HG03520 (cell line): ENCODE data around the gene NXN.

Experiments used
- ATAC-seq: cut with Tn5 transposase; IDR thresholded peaks from one replicate; pipeline ENCODE4 v1.9.1; 2021; ENCODE audit warnings: mild to moderate bottlenecking, moderate library complexity; ENCODE audit not compliant: unreplicated experiment

NXN gene

DNA sequence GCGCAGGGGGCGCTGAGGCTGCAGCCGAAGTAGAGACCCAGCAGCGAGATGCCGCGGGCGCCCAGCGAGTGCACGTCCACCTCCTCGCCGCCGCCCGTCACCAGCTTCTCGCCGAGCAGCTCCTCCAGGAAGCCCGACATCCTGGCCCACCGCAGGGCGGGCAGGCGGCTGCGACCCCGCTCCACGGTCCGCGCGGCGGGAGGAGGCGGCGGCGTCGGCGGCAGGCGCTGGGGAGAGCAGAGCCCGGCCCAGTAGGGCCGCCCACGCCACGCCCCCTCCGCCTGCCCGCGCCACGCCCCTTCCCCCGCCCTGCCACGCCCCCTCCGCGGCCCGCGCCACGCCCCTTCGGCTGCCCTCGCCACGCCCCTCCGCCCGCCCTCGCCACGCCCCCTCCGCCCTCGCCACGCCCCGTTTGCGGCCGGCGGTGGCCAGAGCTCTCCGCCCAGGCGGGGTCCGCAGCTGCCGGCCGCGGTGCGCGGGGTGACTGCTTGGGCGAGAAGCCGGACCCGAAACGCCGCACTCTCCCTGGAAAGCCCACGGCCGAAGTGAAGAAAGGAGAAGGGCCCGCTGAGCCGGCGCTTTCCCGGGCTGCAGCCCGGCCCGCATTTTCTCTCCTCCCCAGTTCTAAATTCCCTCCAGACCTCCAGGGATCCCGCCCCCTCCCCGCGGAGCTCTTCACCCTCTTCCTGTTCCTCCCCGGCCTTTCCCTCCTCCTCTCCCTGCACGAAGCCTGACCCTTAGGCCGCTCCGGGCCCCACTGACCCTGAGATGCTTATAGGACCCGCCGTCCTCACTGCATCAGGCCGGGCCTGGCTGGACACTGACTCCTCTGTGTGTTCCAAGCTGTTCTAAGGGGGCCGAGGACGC lies at the start of gene NXN:
NXN (minus strand) TSS at position 238 of the 867 bp plus-strand sequence.
- ATAC-seq, result peak; percentile 54

DNA sequence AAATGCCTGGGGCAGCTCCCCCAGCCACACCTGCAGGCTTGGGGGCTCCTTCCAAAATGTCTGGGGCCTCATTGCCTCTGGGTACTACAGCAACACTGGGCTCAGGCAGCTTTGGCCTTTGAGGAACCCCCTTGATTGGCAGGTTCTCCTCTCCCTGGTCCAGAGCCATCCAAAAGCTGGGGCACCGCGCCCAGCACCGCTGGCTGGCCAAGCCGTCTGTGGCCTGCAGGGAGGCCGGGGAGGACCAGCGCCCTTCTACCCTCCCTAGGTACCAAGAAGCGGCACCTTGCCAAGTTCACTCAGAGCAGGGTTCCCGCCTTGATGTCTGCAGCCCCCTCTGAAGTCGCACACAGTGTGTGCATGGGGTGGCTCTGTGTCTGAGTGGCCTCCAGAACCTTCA lies 47.5 kb upstream of the NXN start:
- ATAC-seq, result no peak

DNA sequence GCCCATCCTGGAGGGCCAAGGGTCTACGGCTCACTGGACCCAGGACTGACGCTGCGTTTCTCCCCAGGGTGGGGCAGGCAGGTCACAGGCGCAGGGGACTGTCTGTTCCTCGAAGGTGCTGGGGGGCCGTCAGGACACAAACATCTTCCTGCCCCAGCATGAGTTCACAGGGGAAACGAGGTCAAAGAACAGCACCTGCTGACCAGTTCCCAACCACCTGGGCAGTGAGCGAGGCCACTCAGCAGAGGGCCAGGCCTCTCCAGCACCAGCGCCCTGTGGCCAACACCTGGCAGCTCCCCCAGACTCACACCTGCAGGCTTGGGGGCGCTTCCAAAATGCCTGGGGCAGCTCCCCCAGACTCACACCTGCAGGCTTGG lies 47.0 kb upstream of the NXN start:
- no peak for ATAC-seq

DNA sequence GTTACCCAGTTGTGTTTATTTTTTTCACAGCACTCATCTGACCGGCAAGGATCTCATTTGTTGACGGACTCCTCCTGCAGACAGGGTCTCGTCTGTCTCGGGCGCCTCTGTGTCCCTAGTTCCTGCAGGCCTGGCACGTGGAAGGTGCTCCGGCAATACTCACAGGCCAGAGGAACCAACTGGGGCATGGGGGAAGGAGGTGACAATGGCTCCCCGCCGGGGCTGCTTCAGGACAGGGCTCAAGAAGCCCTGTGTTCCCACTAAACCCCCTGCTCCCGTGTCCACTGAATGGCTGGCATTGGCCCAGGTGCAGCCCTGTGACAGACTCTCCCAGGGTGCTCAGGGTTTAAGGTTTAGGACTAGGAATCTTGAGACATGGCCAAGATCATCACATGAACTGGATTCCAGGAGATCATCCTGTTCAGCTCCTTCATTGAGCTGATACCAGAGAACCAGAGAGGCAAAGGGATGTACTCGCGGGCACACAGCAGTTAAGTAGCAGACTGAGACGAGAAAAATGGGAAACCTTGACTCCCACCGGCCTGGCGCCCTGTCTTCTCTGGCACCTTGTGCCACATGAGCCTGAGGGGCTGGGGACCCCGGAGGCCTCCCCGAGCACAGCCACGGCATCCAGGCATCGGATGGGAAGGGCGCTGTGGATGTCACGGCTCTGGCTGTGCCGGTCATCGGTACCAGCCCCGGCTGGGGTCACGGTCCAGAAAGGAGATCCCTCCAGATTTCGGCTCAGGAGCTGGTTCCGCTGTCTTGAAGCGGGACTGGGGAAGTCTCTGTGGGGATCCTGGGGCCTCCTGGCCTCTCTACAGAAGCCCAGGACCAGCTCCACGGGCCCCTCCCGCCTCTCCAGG lies 46.4 kb upstream of the NXN start:
- ATAC-seq, result no peak

DNA sequence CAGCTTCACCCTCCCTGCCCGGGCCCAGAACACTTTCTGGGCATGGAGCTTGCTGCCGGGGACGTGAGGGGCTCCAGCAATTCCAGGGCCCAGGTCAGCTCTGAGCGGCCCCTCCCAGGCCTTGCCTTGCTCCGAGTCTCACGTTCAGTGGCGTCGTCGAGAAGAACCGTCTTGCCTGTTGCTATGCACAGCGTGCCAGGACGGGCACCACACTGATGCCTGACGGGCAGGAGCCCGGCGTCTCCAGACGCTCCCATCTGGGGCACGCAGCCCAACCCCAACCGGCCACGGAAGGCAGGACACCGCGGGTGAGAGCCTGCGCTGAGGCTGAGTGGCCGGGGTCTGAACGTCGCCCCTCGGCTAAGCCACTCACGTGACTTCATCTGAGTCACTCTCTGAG lies 44.5 kb upstream of the NXN start:
- no peak for ATAC-seq

DNA sequence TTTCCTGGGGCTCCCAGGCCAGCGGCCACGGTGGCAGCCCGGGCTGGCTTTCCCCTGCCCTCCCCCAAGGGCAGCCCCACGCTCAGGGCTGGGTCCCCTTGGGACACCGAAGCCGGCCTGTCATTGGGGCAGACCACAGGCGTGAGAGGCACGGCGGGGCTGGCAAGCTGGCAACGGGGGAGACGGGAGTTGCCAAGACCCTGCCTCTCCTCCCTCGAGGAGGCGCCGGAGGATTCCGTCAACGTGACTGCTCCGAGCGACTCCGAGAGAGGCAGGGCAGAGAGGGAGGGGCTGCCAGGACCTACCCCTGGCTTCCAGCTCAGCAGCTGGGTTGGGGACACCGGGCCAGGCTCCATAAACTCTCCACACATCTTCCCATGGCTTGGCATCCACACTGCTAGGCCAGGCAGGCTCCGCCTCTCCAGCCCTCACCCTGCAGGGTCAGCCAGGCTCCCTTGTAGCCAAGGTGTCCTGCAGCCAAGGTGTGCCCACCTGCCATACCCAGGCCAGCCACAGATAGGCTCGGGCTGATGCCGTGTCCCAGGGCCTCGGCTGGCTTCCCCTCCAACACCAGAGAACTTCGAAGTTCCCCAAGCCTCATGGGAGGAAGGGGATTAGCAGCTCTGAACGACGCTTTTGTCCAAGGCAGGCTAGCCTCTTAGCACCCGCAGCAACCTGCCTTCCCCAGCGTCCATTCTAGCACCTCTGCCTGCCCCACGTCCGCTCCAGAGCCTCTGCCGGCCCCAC lies 42.9 kb upstream of the NXN start:
- ATAC-seq, result no peak

DNA sequence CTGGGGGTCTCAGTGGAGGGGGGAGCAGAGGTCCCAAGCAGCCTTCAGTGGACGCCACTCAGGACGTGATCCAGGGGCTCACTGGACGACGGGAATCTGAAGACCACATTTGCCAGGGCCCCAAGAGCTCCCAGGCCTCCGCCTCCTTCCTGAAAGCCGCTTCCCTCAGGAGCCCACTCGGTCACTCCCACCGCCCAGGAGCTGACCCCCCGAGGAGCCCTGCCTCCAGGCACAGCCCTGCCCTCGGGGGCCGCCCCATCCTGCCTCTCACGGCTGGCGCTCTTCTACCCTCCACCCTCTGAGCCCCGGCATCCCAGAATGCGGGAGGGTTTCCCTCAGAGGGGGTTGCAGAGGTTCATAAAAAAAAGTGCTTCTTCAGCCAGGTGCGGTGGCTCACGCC lies 41.6 kb upstream of the NXN start:
- ATAC-seq, result no peak

DNA sequence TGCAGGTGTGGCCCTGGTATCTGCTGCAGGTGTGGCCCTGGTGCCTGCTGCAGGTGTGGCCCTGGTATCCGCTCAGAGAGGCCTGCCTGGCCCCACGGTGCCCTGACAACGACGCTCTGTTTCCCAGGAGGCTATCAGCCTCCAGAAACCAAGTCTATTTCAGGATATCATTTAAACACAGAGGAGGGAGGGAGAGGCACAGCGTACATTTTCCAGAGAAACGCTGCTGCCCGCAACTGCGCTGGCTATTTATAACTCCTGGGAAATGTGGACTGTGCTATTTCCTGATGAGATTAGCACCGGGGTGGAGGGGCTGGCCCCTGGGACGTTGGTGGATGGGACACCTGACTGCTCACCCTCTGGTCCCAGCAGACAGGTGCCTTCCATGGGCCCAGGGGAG lies 39.9 kb upstream of the NXN start:
- no peak for ATAC-seq

GRCh38 chr17:1018547-1018946 lies 39.0 kb upstream of the NXN start:
- no peak for ATAC-seq

DNA sequence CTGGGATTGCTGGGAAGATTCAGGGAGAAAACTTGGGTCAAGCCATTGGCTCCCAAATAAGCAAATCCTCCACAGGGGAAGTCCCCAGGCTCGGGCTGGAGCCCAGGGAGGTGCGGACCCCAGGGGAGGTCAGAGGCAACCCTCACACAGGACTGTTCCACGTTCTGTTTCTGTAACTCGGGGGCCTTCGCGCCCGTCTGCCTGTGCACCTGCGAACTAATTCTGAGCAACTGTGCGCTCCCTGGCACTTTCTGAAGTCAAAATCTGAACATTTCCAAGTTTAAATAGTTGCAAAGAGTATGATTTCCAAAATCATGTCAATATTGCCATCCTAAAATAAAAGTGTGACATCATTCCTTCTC lies 34.1 kb upstream of the NXN start:
- ATAC-seq, result no peak

DNA sequence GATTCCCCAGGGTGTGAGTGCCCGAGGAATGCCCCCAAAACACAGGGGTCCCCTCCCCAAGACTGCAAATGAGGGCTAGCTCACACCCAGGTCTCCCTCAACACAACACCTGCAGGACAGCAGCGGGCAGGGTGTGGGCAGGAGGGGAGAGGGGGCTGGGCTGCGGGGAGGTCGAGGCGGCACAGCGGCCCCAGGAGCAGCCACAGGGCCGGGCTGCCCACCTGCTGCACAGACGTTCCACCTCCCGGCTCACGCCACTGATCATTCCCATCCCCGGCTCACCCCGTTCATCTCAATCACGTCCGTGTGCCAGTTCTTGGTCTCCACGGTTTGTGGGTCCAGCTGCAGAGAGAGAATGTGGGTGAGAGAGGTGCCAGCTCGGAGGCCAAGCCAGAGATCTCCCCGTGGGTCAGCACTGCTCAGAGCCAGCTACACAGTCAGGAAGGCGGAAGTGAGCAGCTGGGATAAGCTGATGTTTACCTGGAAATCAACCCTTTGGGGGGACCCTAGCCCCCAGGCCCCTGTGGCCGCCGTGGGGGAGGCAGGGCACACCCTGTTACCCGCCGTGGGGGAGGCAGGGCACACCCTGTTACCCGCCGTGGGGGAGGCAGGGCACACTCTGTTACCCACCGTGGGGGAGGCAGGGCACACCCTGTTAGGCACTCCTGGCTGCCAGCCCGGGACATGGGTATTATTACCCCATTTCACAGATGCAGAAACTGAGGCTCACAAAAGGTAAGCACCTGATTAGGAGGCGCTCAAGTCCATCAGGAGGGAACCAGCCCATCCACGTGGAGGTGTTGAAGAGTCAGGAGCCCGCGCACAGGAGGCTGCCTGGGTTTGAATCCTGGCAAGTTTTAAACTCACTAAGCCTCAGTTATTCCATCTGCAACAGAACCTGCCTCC lies 33.5 kb upstream of the NXN start:
- ATAC-seq, result no peak

- no peak for ATAC-seq
Observed at GRCh38 chr17:1011760-1012735, 32.5 kb upstream of the NXN start.

DNA sequence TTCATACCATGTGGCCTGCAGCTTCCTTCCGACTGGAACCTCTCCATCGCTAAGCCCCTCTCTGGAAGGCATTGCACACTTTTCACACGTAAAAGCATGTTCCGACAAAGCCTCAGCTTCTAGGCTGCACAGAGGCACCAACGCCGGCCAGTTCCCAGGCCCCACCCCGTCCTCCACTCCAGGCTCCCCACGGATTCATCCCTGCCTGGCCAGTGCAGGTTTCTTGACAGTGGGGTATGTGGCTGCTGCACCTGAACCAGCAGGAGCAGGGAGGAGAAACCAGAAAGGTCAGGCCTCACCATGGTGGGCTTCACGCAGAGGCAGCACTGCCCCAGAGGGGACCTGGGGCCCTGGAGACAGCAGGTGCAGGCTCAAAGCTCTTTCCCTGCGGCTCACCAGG lies 31.6 kb upstream of the NXN start:
- ATAC-seq, result no peak

DNA sequence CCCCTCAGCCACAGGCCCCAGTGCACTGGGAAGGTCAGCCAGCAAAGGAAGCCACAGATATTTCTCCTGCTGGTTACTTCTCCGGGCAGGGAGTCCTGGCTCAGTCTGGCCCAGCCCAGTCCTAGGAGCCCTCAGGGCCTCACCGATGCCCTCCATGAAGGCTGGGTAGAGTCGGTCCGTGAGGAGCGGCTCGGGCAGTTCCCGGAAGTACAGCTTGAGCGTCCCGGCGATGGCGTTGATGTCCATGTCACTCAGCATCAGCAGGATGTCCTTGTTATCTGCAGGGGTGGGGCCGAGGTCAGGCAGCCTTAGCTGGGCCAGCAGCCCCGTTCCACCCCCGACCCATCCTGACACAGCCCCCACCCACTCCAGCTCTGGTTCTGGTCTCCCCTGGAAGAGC lies 31.0 kb upstream of the NXN start:
- ATAC-seq, result no peak

- ATAC-seq, result no peak
Observed at GRCh38 chr17:1010086-1010450, 30.5 kb upstream of the NXN start.

GRCh38 chr17:1009229-1010085 lies 29.9 kb upstream of the NXN start:
- ATAC-seq, result no peak

- no peak for ATAC-seq
Observed at GRCh38 chr17:1008008-1008761, 28.6 kb upstream of the NXN start.
